A673 (cell line): ENCODE data around the gene ZNF91. TPM values are rescaled to one million over a fixed set of nuclear protein-coding genes. Genes with fewer than 3 reads are reported as not detected.

Experiments used
- BruUV-seq: library from RNA; stranded (reverse); fragments of 400-500 nt; replicated peaks from 2 replicates; lab custom pipeline; 2021; lab: Mats Ljungman, UMichigan
- CTCF ChIA-PET: fragments of 300-600 bp; sonication (Branson Sonifier 250); formaldehyde crosslinking; loops from one replicate; lab custom pipeline; 2022; ENCODE audit warnings: antibody characterized with exemption; lab: Charles Lee
- POLR2A ChIA-PET: fragments of 300-600 bp; sonication (Branson Sonifier 250); formaldehyde crosslinking; loops from one replicate; lab custom pipeline; 2022; ENCODE audit warnings: antibody characterized with exemption; ENCODE audit not compliant: low non-redundant PET; lab: Charles Lee
- DNase-seq: peaks from one replicate; pipeline ENCODE4 v3.0.0-alpha.2; 2015; ENCODE audit warnings: low spot score
- H3K27ac ChIP-seq: fragments of 200-600 bp; sonication (generic); 2 replicates; pipeline ENCODE4 v1.5.1; 2016; ENCODE audit warnings: mixed run types, low read depth, mild to moderate bottlenecking, mixed read lengths, antibody characterized with exemption, low read length; ENCODE audit not compliant: poor library complexity, severe bottlenecking
- H3K27me3 ChIP-seq: fragments of 200-600 bp; sonication (generic); replicated peaks from 2 replicates; pipeline ENCODE4 v1.6.1; 2017; ENCODE audit warnings: mixed run types, low read depth, mild to moderate bottlenecking, mixed read lengths, antibody characterized with exemption, low read length; ENCODE audit not compliant: insufficient read depth, poor library complexity
- H3K36me3 ChIP-seq: fragments of 200-600 bp; sonication (generic); 2 replicates; pipeline ENCODE4 v1.6.1; 2016; ENCODE audit warnings: mixed run types, mild to moderate bottlenecking, mixed read lengths, antibody characterized with exemption, low read length; ENCODE audit not compliant: insufficient read depth, poor library complexity, severe bottlenecking
- H3K4me1 ChIP-seq: fragments of 200-600 bp; sonication (generic); 2 replicates; pipeline ENCODE4 v1.6.1; 2017; ENCODE audit warnings: mixed run types, mild to moderate bottlenecking, mixed read lengths, antibody characterized with exemption, low read length; ENCODE audit not compliant: insufficient read depth, poor library complexity, severe bottlenecking
- H3K4me3 ChIP-seq: fragments of 200-600 bp; sonication (generic); 2 replicates; pipeline ENCODE4 v1.5.1; 2016; ENCODE audit warnings: low read depth, mixed run types, mild to moderate bottlenecking, mixed read lengths, low read length; ENCODE audit not compliant: poor library complexity, severe bottlenecking
- H3K9me3 ChIP-seq: fragments of 200-600 bp; sonication (generic); 2 replicates; pipeline ENCODE4 v1.6.1; 2016; ENCODE audit warnings: mixed run types, low read depth, mild to moderate bottlenecking, mixed read lengths, antibody characterized with exemption, low read length; ENCODE audit not compliant: poor library complexity, severe bottlenecking
- EZH2 ChIP-seq: fragments of 200-600 bp; sonication (generic); IDR thresholded peaks from 2 replicates; pipeline ENCODE4 v1.6.1; 2017; ENCODE audit warnings: borderline replicate concordance, low read depth, mild to moderate bottlenecking, mixed read lengths, antibody characterized with exemption, low read length; ENCODE audit not compliant: poor library complexity, severe bottlenecking
- intact Hi-C: fragments of 100-400 bp; cut with micrococcal nuclease; formaldehyde crosslinking; loops from one replicate; pipeline ENCODE4 v1.10.0; 2022; ENCODE audit not compliant: unreplicated experiment
- total RNA-seq: library from RNA; stranded (reverse); gene quantifications from 2 replicates; pipeline ENCODE4 v1.2.3, GENCODE V29; 2021
- TF ChIP-seq, protein P1 (sequence below): fragments of 300-800, 200-600 bp; sonication (generic); conservative IDR thresholded peaks from 2 replicates; pipeline ENCODE4 v1.5.1; 2017; ENCODE audit warnings: low read depth, mild to moderate bottlenecking, antibody characterized with exemption, low read length, moderate library complexity, mixed read lengths

ZNF91 gene
- total RNA-seq, 1 experiment from 2014 or later, result 8.9 TPM

DNA sequence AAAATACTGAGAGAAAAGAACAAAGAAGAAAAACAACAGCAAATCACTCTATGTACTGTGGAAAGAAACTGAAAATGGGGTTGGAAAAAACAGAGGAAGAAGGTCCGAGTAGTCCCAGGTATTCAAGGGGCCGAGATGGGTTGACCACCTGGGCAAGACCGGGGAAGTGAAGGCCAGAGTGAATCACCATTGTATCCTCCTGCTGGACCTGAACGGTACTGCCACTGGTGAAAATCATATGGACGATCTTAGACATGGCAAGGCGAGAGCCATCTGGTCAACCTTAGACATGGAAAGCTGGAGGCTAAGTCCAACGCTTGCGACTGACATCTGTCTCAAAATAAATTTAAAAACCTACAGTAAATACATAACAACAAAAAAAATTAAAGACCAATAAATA lies 44.4 kb upstream of the ZNF91 start:
- Histone ChIP-seq H3K9me3 (peaks cover 50% of the 10 kb centered on the region), H3K4me1 (no peaks in the 10 kb centered on the region), H3K27ac (no peak overlapping the region), H3K36me3 (no peaks in the 10 kb centered on the region), H3K4me3 (no peak overlapping the region), H3K27me3 (no peaks in the 10 kb centered on the region)
- ChIA-PET POLR2A (no interaction called here), CTCF (no interaction called here)
- no peak for DNase-seq
- intact Hi-C loops, result no loop called here
- no TSS peak for BruUV-seq
- TF ChIP-seq, protein P1, sequence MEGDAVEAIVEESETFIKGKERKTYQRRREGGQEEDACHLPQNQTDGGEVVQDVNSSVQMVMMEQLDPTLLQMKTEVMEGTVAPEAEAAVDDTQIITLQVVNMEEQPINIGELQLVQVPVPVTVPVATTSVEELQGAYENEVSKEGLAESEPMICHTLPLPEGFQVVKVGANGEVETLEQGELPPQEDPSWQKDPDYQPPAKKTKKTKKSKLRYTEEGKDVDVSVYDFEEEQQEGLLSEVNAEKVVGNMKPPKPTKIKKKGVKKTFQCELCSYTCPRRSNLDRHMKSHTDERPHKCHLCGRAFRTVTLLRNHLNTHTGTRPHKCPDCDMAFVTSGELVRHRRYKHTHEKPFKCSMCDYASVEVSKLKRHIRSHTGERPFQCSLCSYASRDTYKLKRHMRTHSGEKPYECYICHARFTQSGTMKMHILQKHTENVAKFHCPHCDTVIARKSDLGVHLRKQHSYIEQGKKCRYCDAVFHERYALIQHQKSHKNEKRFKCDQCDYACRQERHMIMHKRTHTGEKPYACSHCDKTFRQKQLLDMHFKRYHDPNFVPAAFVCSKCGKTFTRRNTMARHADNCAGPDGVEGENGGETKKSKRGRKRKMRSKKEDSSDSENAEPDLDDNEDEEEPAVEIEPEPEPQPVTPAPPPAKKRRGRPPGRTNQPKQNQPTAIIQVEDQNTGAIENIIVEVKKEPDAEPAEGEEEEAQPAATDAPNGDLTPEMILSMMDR, result no peak
- TF ChIP-seq EZH2, result no peak

GRCh38 chr19:23437901-23438300 lies 42.6 kb upstream of the ZNF91 start:
- no peak for DNase-seq
- Histone ChIP-seq H3K27me3 (no peaks in the 10 kb centered on the region), H3K36me3 (no peaks in the 10 kb centered on the region), H3K4me3 (no peak overlapping the region), H3K9me3 (peaks cover 44% of the 10 kb centered on the region), H3K27ac (no peak overlapping the region), H3K4me1 (no peaks in the 10 kb centered on the region)
- TF ChIP-seq, protein P1, result no peak
- no peak for TF ChIP-seq EZH2
- intact Hi-C loops, result no loop called here
- CTCF ChIA-PET, result no interaction called here
- POLR2A ChIA-PET, result no interaction called here
- no TSS peak for BruUV-seq

DNA sequence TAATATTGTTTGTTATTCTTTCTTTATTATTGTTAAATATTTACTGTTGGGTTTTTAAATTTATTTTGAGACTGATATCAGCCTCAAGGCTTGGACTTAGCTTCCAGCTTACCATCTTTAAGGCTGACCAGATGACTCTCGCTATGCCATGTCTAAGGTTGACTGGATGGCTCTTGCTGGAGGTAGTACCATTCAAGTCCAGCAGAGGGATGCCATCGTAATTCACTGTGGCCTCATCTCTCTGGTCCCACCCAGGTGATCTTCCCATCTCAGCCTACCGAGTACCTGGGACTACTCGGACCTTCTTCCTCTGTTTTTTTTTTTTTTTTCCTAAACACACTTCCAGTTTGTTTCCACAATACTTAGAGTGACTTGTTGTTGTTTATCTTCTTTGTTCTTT lies 41.7 kb upstream of the ZNF91 start:
- CTCF ChIA-PET, result no interaction called here
- no peaks in the 10 kb centered on the region for H3K4me1 ChIP-seq
- POLR2A ChIA-PET, result no interaction called here
- DNase-seq, result no peak
- no peaks in the 10 kb centered on the region for H3K27me3 ChIP-seq
- H3K36me3 ChIP-seq, result no peaks in the 10 kb centered on the region
- no peak for TF ChIP-seq EZH2
- TF ChIP-seq, protein P1, result 0 out of 2 replicates have a peak, but pooled peaks have one; percentile 14
- H3K9me3 ChIP-seq, result peaks cover 40% of the 10 kb centered on the region
- no peak overlapping the region for H3K27ac ChIP-seq
- intact Hi-C loops, result no loop called here
- BruUV-seq, result no TSS peak
- no peak overlapping the region for H3K4me3 ChIP-seq
